Stomach (tissue), 4 donors: ENCODE data around the gene RNH1.

Source experiments
- CTCF ChIP-seq, 7 experiments: fragments of 450-650 bp in 4 of 7; fragments of 200-600 bp in 3 of 7; sonication (generic) in 3 of 7; IDR thresholded peaks; one replicate each; pipeline ENCODE4 v1.5.1; 2016 to 2019; ENCODE audit warnings: antibody characterized with exemption in 7 of 7, control low read depth in 2 of 7, mild to moderate bottlenecking in 1 of 7
- EP300 ChIP-seq: sonication (generic); formaldehyde crosslinking; IDR thresholded peaks from one replicate; pipeline ENCODE4 v1.6.1; 2017; ENCODE audit warnings: antibody characterized with exemption

- TF ChIP-seq CTCF (IDR thresholded peaks at IDR 0.05) (no peak), EP300 (no peak)
Measured at GRCh38 chr11:520428-521176, 13.6 kb upstream of the RNH1 start.
